Omental fat pad (tissue), 4 donors: ENCODE results near the gene CLEC6A. TPM values are rescaled to one million over a fixed set of nuclear protein-coding genes. Genes with fewer than 3 reads are reported as not detected.

Source experiments
- ATAC-seq: fragments of 150-250 bp; one replicate; pipeline ENCODE4 v1.9.1; 2016; ENCODE audit warnings: mild to moderate bottlenecking, moderate library complexity; ENCODE audit not compliant: low FRiP score
- DNase-seq: peaks from one replicate; pipeline ENCODE4 v3.0.0-alpha.2; 2019; ENCODE audit warnings: low spot score
- small RNA-seq: library from RNA; depleted of rRNA; stranded (forward); fragments of <200 nt; gene quantifications from one replicate; pipeline ENCODE3, GENCODE V24; 2016
- total RNA-seq, 4 donors: library from RNA; depleted of rRNA; stranded (reverse); fragments of >200 nt; gene quantifications; one replicate each; pipeline ENCODE4 v1.1.0, GENCODE V29; 2016
- TF ChIP-seq, protein P1 (sequence below), 3 donors: fragments of 450-650 bp; IDR thresholded peaks; one replicate each; pipeline ENCODE4 v1.5.1; 2016 to 2017; ENCODE audit warnings: antibody characterized with exemption in 3 of 3, mild to moderate bottlenecking in 3 of 3, moderate library complexity in 2 of 3

Gene CLEC6A
- total RNA-seq, 4 donors from 2014 or later = not detected

DNA sequence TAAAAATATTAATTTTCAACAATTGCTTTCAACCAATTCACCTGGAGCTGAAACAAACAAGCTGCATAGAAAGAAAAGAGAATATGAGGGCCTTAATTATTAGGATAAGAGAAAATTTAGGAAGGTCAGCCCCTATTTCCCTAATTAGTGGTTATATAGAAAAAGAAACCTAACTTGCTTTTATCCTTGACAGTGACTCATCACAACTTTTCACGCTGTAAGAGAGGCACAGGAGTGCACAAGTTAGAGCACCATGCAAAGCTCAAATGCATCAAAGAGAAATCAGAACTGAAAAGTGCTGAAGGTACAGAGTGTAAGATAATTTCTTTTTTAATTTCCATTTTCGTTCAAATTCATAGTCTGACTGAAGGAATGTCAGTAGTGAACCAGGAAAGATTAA is 62.2 kb downstream of the CLEC6A start:
- DNase-seq (no peak), ATAC-seq (no peak)
- TF ChIP-seq, protein P1, sequence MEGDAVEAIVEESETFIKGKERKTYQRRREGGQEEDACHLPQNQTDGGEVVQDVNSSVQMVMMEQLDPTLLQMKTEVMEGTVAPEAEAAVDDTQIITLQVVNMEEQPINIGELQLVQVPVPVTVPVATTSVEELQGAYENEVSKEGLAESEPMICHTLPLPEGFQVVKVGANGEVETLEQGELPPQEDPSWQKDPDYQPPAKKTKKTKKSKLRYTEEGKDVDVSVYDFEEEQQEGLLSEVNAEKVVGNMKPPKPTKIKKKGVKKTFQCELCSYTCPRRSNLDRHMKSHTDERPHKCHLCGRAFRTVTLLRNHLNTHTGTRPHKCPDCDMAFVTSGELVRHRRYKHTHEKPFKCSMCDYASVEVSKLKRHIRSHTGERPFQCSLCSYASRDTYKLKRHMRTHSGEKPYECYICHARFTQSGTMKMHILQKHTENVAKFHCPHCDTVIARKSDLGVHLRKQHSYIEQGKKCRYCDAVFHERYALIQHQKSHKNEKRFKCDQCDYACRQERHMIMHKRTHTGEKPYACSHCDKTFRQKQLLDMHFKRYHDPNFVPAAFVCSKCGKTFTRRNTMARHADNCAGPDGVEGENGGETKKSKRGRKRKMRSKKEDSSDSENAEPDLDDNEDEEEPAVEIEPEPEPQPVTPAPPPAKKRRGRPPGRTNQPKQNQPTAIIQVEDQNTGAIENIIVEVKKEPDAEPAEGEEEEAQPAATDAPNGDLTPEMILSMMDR (IDR thresholded peaks at IDR 0.05) = no peak

DNA sequence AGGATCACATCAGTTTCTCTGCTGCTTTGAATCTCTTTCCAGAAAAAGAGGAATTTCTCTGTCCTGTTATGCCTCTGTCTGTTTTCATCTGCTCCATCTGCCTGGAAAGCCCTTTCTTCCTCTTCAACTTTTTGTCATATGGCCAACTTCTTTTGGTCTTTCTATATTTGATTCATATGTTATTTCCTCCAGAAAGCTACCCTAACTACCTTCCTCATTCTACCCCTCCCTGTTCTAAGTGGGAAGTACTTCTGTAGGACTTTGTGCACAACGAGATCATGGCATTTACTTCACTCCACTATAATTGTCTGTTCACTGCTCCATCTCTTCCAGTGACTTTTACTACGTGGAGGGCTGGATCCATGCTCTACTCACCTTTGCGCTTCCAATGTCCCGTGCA is 63.4 kb downstream of the CLEC6A start:
- DNase-seq (no peak), ATAC-seq (no peak)
- TF ChIP-seq, protein P1 (IDR thresholded peaks at IDR 0.05) = no peak

DNA sequence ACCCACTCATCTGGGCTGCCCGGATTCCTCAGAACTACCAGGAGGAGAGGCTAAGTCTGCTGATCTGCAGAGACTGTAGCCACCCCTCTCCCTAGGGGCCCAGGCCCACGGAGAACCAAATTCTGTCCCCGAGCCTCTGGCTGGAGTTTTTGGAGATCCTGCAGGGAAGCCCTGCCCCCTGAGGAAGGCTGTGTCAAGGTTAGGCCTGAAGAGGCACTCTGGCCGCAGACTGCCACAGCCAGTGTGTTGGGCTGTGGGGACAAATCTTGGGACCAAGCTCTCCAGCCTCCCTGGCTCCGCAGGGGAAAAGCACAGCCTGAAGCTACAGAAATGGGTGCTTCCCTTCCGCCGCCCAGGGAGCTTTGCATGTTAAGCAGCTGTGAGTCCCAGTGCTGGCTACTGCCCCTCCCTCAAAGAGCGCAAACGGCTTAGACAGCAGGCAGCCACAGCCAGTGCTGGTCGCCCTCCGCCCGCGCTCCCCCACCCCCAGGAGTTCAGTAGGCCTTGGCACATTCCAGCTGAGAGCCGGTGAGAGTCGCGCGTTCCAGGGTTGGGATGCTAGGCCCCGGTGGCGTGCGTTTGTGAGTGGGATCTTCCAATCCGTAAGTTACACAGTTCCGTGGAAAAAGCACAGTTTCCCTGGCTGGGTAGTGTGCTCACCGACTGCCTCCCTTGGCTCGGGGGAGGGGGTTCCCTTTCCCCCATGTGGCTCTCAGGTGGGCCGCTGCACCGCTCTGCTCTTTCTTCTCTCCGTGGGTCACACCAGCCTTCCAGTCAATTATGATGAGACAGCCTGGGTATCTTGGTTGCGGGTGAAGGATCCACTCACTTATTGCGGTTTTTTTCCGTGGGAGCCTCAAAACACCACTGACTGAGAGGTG is 71.7 kb downstream of the CLEC6A start:
- TF ChIP-seq, protein P1 (IDR thresholded peaks at IDR 0.05) = no peak
- DNase-seq = no peak
- no peak for ATAC-seq

Small RNAs within 50 kb of the gene (small RNA-seq; reads per million reads assigned to genes)
- gene RNU6-275P = not detected

Other genes starting within 250 kb of the CLEC6A start
- not detected for gene FAM90A1, start 228.3 kb upstream of the CLEC6A start, total RNA-seq
- 1 to 10 TPM in 2 of 4 donors, under 1 TPM in 1, not detected in 1; 0.56 to 2.0 (median 1.1) TPM for gene CLEC4D, start 57.5 kb downstream of the CLEC6A start, total RNA-seq
- gene CLEC4E, start 84.9 kb downstream of the CLEC6A start, total RNA-seq = 10 to 100 TPM in 2 of 4 donors, 1 to 10 TPM in 2; 2.7 to 37.8 (median 13.1) TPM
- gene AICDA, start 156.9 kb downstream of the CLEC6A start, total RNA-seq = under 1 TPM in 1 of 4 donors, not detected in 3; 0.63 TPM
- 100 to 1,000 TPM in 2 of 4 donors, 10 to 100 TPM in 2; 34.5 to 793 (median 148) TPM for gene MFAP5, start 206.9 kb downstream of the CLEC6A start, total RNA-seq
- gene RIMKLB, start 242.0 kb downstream of the CLEC6A start, total RNA-seq = 100 to 1,000 TPM in 1 of 4 donors, 10 to 100 TPM in 3; 53.9 to 202 (median 62.6) TPM